Stimulated activated CD4-positive, alpha-beta T cell treated with anti-CD3 and anti-CD28 coated beads, Interleukin-15, amount 100 ng/mL, for 24 hours (primary cell): ENCODE results near the gene IL18R1.

ENCODE experiments used
- DNase-seq: peaks from one replicate; pipeline ENCODE4 v3.0.0-alpha.2; 2020

IL18R1 gene

GRCh38 chr2:102392096-102392495, 36.5 kb downstream of the IL18R1 start:
- DNase-seq: no peak

GRCh38 chr2:102392942-102393341, 37.3 kb downstream of the IL18R1 start:
- DNase-seq: no peak

- DNase-seq: no peak
Measured at GRCh38 chr2:102396012-102396411, 40.4 kb downstream of the IL18R1 start.

GRCh38 chr2:102397209-102397608, 41.6 kb downstream of the IL18R1 start:
- DNase-seq: no peak

- no peak for DNase-seq
Measured at GRCh38 chr2:102399499-102400141, 44.0 kb downstream of the IL18R1 start.

- DNase-seq: no peak
Measured at GRCh38 chr2:102401456-102401855, 45.9 kb downstream of the IL18R1 start.

GRCh38 chr2:102401865-102402264, 46.3 kb downstream of the IL18R1 start:
- no peak for DNase-seq

- DNase-seq: no peak
Measured at GRCh38 chr2:102410952-102411351, 55.4 kb downstream of the IL18R1 start.

GRCh38 chr2:102412199-102412598, 56.6 kb downstream of the IL18R1 start:
- no peak for DNase-seq

GRCh38 chr2:102417946-102418345, 62.4 kb downstream of the IL18R1 start:
- no peak for DNase-seq

GRCh38 chr2:102418421-102418961, 62.9 kb downstream of the IL18R1 start:
- no peak for DNase-seq

- no peak for DNase-seq
Measured at GRCh38 chr2:102420290-102420689, 64.7 kb downstream of the IL18R1 start.

GRCh38 chr2:102421890-102422759, 66.5 kb downstream of the IL18R1 start:
- DNase-seq: no peak

- DNase-seq: no peak
Measured at GRCh38 chr2:102422910-102423309, 67.3 kb downstream of the IL18R1 start, which contains the start of gene IL18RAP. Gene IL18RAP, plus strand, starts transcription at chr2:102423160. Its CDS starts 118 bp downstream, at chr2:102423278.

- no peak for DNase-seq
Measured at GRCh38 chr2:102423368-102423767, 67.8 kb downstream of the IL18R1 start.

GRCh38 chr2:102424754-102425153, 69.2 kb downstream of the IL18R1 start:
- no peak for DNase-seq

- DNase-seq: no peak
Measured at GRCh38 chr2:102425441-102426132, 70.0 kb downstream of the IL18R1 start.

- no peak for DNase-seq
Measured at GRCh38 chr2:102427249-102427648, 71.7 kb downstream of the IL18R1 start.

GRCh38 chr2:102428573-102428972, 73.0 kb downstream of the IL18R1 start:
- no peak for DNase-seq

- DNase-seq: no peak
Measured at GRCh38 chr2:102432386-102432785, 76.8 kb downstream of the IL18R1 start.

- no peak for DNase-seq
Measured at GRCh38 chr2:102433973-102434654, 78.5 kb downstream of the IL18R1 start.

GRCh38 chr2:102434655-102435381, 79.2 kb downstream of the IL18R1 start:
- no peak for DNase-seq
